Ovary (tissue), 3 donors: Measurements from ENCODE around the gene VPS8.

ENCODE experiments used
- CTCF ChIP-seq, 3 donors: fragments of 450-650 bp in 2 of 3; fragments of 200-600 bp in 1 of 3; IDR thresholded peaks; one replicate each; pipeline versions ENCODE4 v1.5.1 to v1.8.0; 2016 to 2022; ENCODE audit warnings: antibody characterized with exemption in 3 of 3, mild to moderate bottlenecking in 1 of 3
- EP300 ChIP-seq: sonication (generic); formaldehyde crosslinking; IDR thresholded peaks from one replicate; pipeline ENCODE4 v1.6.1; 2017; ENCODE audit warnings: antibody characterized with exemption
- POLR2A ChIP-seq: fragments of 450-650 bp; IDR thresholded peaks from one replicate; pipeline ENCODE4 v1.6.1; 2017; ENCODE audit warnings: antibody characterized with exemption, mild to moderate bottlenecking, moderate library complexity
- donor health status: DM: no; HTN: no; CAD: no.

DNA sequence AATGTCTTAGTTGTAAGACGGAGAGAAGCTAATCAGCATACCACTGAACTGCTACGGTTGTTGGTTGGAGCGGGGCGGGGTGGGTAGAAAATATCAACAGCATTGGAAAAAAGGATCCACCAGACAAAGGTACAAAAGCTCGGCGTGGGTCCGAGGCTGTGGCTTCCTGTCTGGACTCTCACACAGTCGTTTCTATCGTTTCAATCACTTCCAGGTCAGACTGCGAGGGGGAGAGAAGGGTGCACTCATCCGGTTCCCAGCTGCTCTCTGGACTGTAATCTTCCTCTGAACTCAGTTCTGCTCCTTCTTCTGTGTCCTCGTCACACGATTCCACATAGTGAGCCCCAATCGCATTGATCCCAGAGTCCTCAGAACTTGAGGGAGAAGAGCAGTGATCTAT is 270.9 kb downstream of the VPS8 start:
- TF ChIP-seq CTCF (IDR thresholded peaks at IDR 0.05) = no peak
- no peak for TF ChIP-seq POLR2A
- TF ChIP-seq EP300 = no peak
